H9 (cell line): Measurements from ENCODE around the gene EIF4A3. TPM values are rescaled to one million over a fixed set of nuclear protein-coding genes. Genes with fewer than 3 reads are reported as not detected.

ENCODE experiments used
- DNase-seq: peaks from one replicate; pipeline ENCODE4 v3.0.0-alpha.2; 2017
- H2AFZ ChIP-seq: one replicate; pipeline ENCODE4 v1.6.1; 2013; ENCODE audit warnings: mild to moderate bottlenecking, low read length, control low read depth, moderate library complexity
- H2AK5ac ChIP-seq: 2 replicates; pipeline ENCODE4 v1.6.1; 2013; ENCODE audit warnings: low read length, control low read depth, mixed read lengths; ENCODE audit not compliant: insufficient read length
- H2BK120ac ChIP-seq: one replicate; pipeline ENCODE4 v1.6.1; 2013; ENCODE audit warnings: low read depth, mild to moderate bottlenecking, low read length, control low read depth, inconsistent platforms; ENCODE audit not compliant: poor library complexity, severe bottlenecking
- H2BK12ac ChIP-seq: 2 replicates; pipeline ENCODE4 v1.6.1; 2013; ENCODE audit warnings: low read length, control low read depth, mixed read lengths, low read depth; ENCODE audit not compliant: insufficient read length
- H2BK15ac ChIP-seq: 2 replicates; pipeline ENCODE4 v1.6.1; 2013; ENCODE audit warnings: low read depth, low read length, control low read depth
- H2BK20ac ChIP-seq: one replicate; pipeline ENCODE4 v1.6.1; 2013; ENCODE audit warnings: low read depth, mild to moderate bottlenecking, low read length, control low read depth, inconsistent platforms; ENCODE audit not compliant: poor library complexity, severe bottlenecking
- H2BK5ac ChIP-seq: 2 replicates; pipeline ENCODE4 v1.6.1; 2013; ENCODE audit warnings: low read length, control low read depth, mixed read lengths; ENCODE audit not compliant: insufficient read length
- H3K14ac ChIP-seq: 2 replicates; pipeline ENCODE4 v1.6.1; 2013; ENCODE audit warnings: low read length, control low read depth; ENCODE audit not compliant: insufficient read depth
- H3K18ac ChIP-seq: 2 replicates; pipeline ENCODE4 v1.6.1; 2013; ENCODE audit warnings: low read depth, mild to moderate bottlenecking, mixed read lengths, low read length, control low read depth; ENCODE audit not compliant: insufficient read length
- H3K23ac ChIP-seq: 2 replicates; pipeline ENCODE4 v1.6.1; 2013; ENCODE audit warnings: low read length, control low read depth, mixed read lengths, low read depth; ENCODE audit not compliant: insufficient read length
- H3K23me2 ChIP-seq: 2 replicates; pipeline ENCODE4 v1.6.1; 2013; ENCODE audit warnings: low read depth, mild to moderate bottlenecking, mixed read lengths, low read length, control low read depth; ENCODE audit not compliant: insufficient read length, poor library complexity, severe bottlenecking
- H3K27ac ChIP-seq: 2 replicates; pipeline ENCODE4 v1.5.1; 2013; ENCODE audit warnings: low read length, control low read depth, mixed read lengths, low read depth; ENCODE audit not compliant: insufficient read length
- H3K27me3 ChIP-seq: 2 replicates; pipeline ENCODE4 v1.6.1; 2013; ENCODE audit warnings: low read length, control low read depth, inconsistent platforms; ENCODE audit not compliant: insufficient read depth
- H3K4ac ChIP-seq: 2 replicates; pipeline ENCODE4 v1.6.1; 2013; ENCODE audit warnings: low read depth, mild to moderate bottlenecking, control low read depth, inconsistent platforms, low read length, moderate library complexity
- H3K4me1 ChIP-seq: 2 replicates; pipeline ENCODE4 v1.6.1; 2013; ENCODE audit warnings: low read length, control low read depth, inconsistent platforms; ENCODE audit not compliant: insufficient read depth
- H3K4me2 ChIP-seq: 2 replicates; pipeline ENCODE4 v1.6.1; 2013; ENCODE audit warnings: low read length, control low read depth, mixed read lengths; ENCODE audit not compliant: insufficient read length, insufficient read depth
- H3K56ac ChIP-seq: 2 replicates; pipeline ENCODE4 v1.6.1; 2013; ENCODE audit warnings: low read depth, mild to moderate bottlenecking, mixed read lengths, low read length, control low read depth; ENCODE audit not compliant: insufficient read length
- H3K79me1 ChIP-seq: 2 replicates; pipeline ENCODE4 v1.6.1; 2013; ENCODE audit warnings: low read depth, mild to moderate bottlenecking, moderate library complexity, low read length, control low read depth, inconsistent platforms; ENCODE audit not compliant: insufficient read depth, poor library complexity, severe bottlenecking
- H3K79me2 ChIP-seq: 2 replicates; pipeline ENCODE4 v1.6.1; 2013; ENCODE audit warnings: low read length, control low read depth, inconsistent platforms; ENCODE audit not compliant: insufficient read depth
- H3K9ac ChIP-seq: 2 replicates; pipeline ENCODE4 v1.6.1; 2013; ENCODE audit warnings: low read length, control low read depth, mixed read lengths; ENCODE audit not compliant: insufficient read length; ENCODE audit errors: extremely low read depth
- H3K9me3 ChIP-seq: one replicate; pipeline ENCODE4 v1.6.1; 2013; ENCODE audit warnings: low read depth, low read length, inconsistent platforms; ENCODE audit not compliant: control insufficient read depth
- H3T11ph ChIP-seq: one replicate; pipeline ENCODE4 v1.6.1; 2013; ENCODE audit warnings: mild to moderate bottlenecking, low read length, control low read depth, inconsistent platforms
- H4K20me1 ChIP-seq: one replicate; pipeline ENCODE4 v1.6.1; 2013; ENCODE audit not compliant: control insufficient read depth, insufficient read length, insufficient read depth
- H4K5ac ChIP-seq: 2 replicates; pipeline ENCODE4 v1.6.1; 2013; ENCODE audit warnings: low read depth, mild to moderate bottlenecking, mixed read lengths, low read length, control low read depth; ENCODE audit not compliant: insufficient read length
- H4K8ac ChIP-seq: replicated peaks from 2 replicates; pipeline ENCODE4 v1.6.1; 2013; ENCODE audit warnings: low read length, control low read depth, mixed read lengths, low read depth; ENCODE audit not compliant: insufficient read length
- H4K91ac ChIP-seq: 2 replicates; pipeline ENCODE4 v1.6.1; 2013; ENCODE audit warnings: low read depth, mild to moderate bottlenecking, moderate library complexity, mixed read lengths, low read length, control low read depth; ENCODE audit not compliant: insufficient read length
- H3K27ac Mint-ChIP-seq, 3 experiments: 2 replicates in 2 of 3; 3 replicates in 1 of 3; pipeline ENCODE4 v1.8.0; 2020 to 2021; ENCODE audit warnings: mixed read lengths in 3 of 3, mild to moderate bottlenecking in 1 of 3, moderate library complexity in 1 of 3
- H3K27me3 Mint-ChIP-seq: 2 replicates; pipeline ENCODE4 v1.8.0; 2021; ENCODE audit warnings: low read depth, mild to moderate bottlenecking, moderate library complexity, mixed read lengths
- H3K36me3 Mint-ChIP-seq, 3 experiments: 2 replicates in 2 of 3; 3 replicates in 1 of 3; pipeline ENCODE4 v1.8.0; 2020 to 2021; ENCODE audit warnings: low read depth in 3 of 3, mixed read lengths in 3 of 3; ENCODE audit not compliant: insufficient read depth in 1 of 3
- H3K4me1 Mint-ChIP-seq, 2 experiments: 2 replicates each; pipeline ENCODE4 v1.8.0; 2020; ENCODE audit warnings: mixed read lengths in 2 of 2
- H3K4me3 Mint-ChIP-seq, 2 experiments: 2 replicates in 1 of 2; 3 replicates in 1 of 2; pipeline ENCODE4 v1.8.0; 2020 to 2021; ENCODE audit warnings: mild to moderate bottlenecking in 2 of 2, mixed read lengths in 2 of 2, moderate library complexity in 1 of 2
- H3K9me3 Mint-ChIP-seq, 2 experiments: 2 replicates in 1 of 2; 3 replicates in 1 of 2; pipeline ENCODE4 v1.8.0; 2020; ENCODE audit warnings: mild to moderate bottlenecking in 2 of 2, mixed read lengths in 2 of 2, moderate library complexity in 1 of 2
- WGBS: extraction: QIAGEN DNeasy Blood & Tissue Kit; methylation state at CpG from one replicate; pipeline ENCODE4 v1.1.7; 2013; ENCODE audit warnings: missing lambda C conversion rate, low lambda C conversion rate, mixed read lengths; ENCODE audit not compliant: insufficient read length; ENCODE audit errors: extremely low coverage; 5-methylcytosine and 5-hydroxymethylcytosine counted together
- total RNA-seq: library from RNA; stranded (reverse); gene quantifications from 2 replicates; pipeline ENCODE4 v1.2.1, GENCODE V29; 2021
- TF ChIP-seq, protein P1 (sequence below): fragments of 200-600 bp; sonication (generic); conservative IDR thresholded peaks from 3 replicates; pipeline ENCODE4 v1.8.0; 2021; ENCODE audit warnings: antibody characterized with exemption, mild to moderate bottlenecking

The EIF4A3 gene
- total RNA-seq, 1 experiment from 2014 or later, result 162 TPM

DNA sequence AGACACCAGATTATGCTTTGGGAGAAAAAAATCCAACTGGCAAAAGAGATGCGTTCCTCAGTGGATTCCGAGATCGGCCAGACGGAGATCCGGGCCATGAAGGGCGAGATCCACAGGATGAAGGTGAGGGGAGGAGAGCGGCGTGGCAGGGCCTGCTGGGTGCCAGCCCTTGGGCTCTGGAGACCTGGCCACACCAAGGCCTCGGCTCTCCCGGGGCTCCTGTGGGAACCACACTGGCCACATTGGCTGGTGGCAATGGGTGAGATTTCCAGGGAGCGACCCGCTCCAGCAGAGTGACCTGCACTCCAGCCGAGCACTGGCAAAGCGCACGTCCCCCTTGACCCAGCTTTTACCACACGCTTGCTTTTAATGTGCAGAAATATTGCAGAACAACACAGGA is 57.2 kb downstream of the EIF4A3 start:
- H3K56ac ChIP-seq, result no peak overlapping the region
- H3K79me2 ChIP-seq, result no peaks in the 10 kb centered on the region
- no peak overlapping the region for H2BK5ac ChIP-seq
- H3K9me3 ChIP-seq, result no peaks in the 10 kb centered on the region
- H3K18ac ChIP-seq, result no peak overlapping the region
- H3K27me3 ChIP-seq, result no peaks in the 10 kb centered on the region
- Mint-ChIP-seq H3K4me3 (no peak overlapping the region), H3K4me1 (peaks cover 4 to 5% of the 10 kb centered on the region in 2 experiments; a peak in 2 of 4 replicates), H3K9me3 (no peaks in the 10 kb centered on the region; a peak in 1 of 5 replicates), H3K27me3 (peaks cover 4% of the 10 kb centered on the region), H3K27ac (0 out of 7 replicates have a peak overlapping the region, but pooled peaks of 1 of the 3 experiments have one; percentile 52), H3K36me3 (peaks cover 0 to 4% (median 0%) of the 10 kb centered on the region in 3 experiments; a peak in 1 of 7 replicates)
- no peak overlapping the region for H3K14ac ChIP-seq
- H3K4me2 ChIP-seq, result no peak overlapping the region
- H3K79me1 ChIP-seq, result no peaks in the 10 kb centered on the region
- H2BK12ac ChIP-seq, result no peak overlapping the region
- no peak overlapping the region for H4K5ac ChIP-seq
- H4K91ac ChIP-seq, result no peak overlapping the region
- no peak overlapping the region for H3T11ph ChIP-seq
- TF ChIP-seq, protein P1, sequence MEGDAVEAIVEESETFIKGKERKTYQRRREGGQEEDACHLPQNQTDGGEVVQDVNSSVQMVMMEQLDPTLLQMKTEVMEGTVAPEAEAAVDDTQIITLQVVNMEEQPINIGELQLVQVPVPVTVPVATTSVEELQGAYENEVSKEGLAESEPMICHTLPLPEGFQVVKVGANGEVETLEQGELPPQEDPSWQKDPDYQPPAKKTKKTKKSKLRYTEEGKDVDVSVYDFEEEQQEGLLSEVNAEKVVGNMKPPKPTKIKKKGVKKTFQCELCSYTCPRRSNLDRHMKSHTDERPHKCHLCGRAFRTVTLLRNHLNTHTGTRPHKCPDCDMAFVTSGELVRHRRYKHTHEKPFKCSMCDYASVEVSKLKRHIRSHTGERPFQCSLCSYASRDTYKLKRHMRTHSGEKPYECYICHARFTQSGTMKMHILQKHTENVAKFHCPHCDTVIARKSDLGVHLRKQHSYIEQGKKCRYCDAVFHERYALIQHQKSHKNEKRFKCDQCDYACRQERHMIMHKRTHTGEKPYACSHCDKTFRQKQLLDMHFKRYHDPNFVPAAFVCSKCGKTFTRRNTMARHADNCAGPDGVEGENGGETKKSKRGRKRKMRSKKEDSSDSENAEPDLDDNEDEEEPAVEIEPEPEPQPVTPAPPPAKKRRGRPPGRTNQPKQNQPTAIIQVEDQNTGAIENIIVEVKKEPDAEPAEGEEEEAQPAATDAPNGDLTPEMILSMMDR, result no peak
- no peak overlapping the region for H4K8ac ChIP-seq
- H2AFZ ChIP-seq, result no peak overlapping the region
- no peaks in the 10 kb centered on the region for H3K23me2 ChIP-seq
- H2BK20ac ChIP-seq, result no peak overlapping the region
- no peak overlapping the region for H2BK15ac ChIP-seq
- no CpG with 5 or more reads among the region's 16 CpGs for WGBS
- H3K23ac ChIP-seq, result no peak overlapping the region
- no peak overlapping the region for H3K9ac ChIP-seq
- H2AK5ac ChIP-seq, result no peak overlapping the region
- no peak overlapping the region for H3K27ac ChIP-seq
- no peak overlapping the region for H3K4ac ChIP-seq
- no peak for DNase-seq
- no peaks in the 10 kb centered on the region for H4K20me1 ChIP-seq
- no peak overlapping the region for H2BK120ac ChIP-seq
- no peaks in the 10 kb centered on the region for H3K4me1 ChIP-seq
